ENCODE data around the gene MSRB1. TPM values are rescaled to one million over a fixed set of nuclear protein-coding genes. Genes with fewer than 3 reads are reported as not detected.

Gene MSRB1
- total and polyA plus RNA-seq, 2 of the 13 experiments (the other 11 are each of a cell fraction or from before 2014, with no cell fraction given) = 32.1 to 75.4 TPM

DNA sequence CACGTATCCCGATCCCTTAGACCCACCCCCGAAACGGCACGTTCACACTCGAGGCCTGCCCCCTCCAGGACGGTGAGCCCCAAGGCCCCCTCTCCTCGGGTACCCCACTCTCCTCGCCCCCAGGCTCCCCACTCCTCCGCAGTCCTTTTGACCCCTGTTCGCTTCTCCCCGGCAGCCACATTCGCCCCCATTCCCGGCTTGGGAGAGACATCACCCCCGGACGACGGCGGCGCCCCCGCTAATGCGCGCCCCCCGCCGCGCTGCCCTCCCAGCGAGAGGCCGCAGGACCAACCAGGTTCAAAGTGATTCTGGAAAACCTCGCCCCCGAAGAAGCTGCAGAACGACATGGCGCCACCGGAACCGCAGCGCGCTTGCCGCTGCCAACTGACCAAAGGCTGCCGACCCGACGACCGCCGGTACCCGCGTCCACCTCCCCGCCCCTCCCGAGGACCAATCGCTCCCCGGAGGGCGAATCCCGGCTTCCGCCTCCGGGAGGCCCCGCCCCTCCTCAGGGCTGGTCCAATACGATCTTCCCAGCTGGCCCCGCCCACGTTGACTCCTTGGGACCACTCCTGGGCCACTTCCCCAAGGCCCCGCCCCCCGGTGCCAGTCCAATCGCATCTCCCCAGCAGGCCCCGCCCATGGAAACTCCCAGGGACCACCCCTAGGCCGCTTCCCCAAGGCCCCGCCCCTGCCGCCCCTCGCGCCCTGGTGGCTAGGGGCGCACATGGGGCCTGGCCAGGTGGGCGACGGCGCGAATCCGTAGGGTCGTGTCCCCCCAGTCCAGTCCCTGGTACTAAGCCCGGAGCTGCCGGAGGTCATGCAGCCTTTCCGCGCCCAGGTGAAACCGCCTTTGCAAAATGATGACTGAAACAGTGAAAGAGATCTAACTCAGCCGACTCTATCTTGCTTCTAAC, at the start of gene MSRB1 (continued):
- TF ChIP-seq TSC22D2 (CRISPR knock-in tag; IDR thresholded peaks at IDR 0.05; ENCODE audit: borderline replicate concordance) (0 out of 2 replicates have a peak, but pooled peaks have one; percentile 22), ZNF7 (CRISPR knock-in tag; IDR thresholded peaks at IDR 0.05) (no peak), SPEN (CRISPR knock-in tag; IDR thresholded peaks at IDR 0.05; ENCODE audit: low read depth) (peak; percentile 48; the same call in 1 of the 2 replicates), RFX1 (IDR thresholded peaks at IDR 0.05) (no peak), ZNF317 (CRISPR knock-in tag; IDR thresholded peaks at IDR 0.05) (peak; percentile 52; the same call in 1 of the 2 replicates), ZBTB33 (CRISPR knock-in tag; IDR thresholded peaks at IDR 0.05) (peak; percentile 40; the same call in 1 of the 2 replicates), FOSL1 (CRISPR knock-in tag; IDR thresholded peaks at IDR 0.05; ENCODE audit: borderline replicate concordance) (no peak), U2AF1 (optimal IDR thresholded peaks at IDR 0.05; ENCODE audit: low read depth, low read length) (no peak), ZNF619 (CRISPR knock-in tag; IDR thresholded peaks at IDR 0.05) (no peak), SAFB2 (CRISPR knock-in tag; IDR thresholded peaks at IDR 0.05; ENCODE audit: borderline replicate concordance, low read depth) (peak; percentile 77; the same call in 1 of the 2 replicates), HDAC6 (IDR thresholded peaks at IDR 0.05; ENCODE audit: low read depth, low read length) (no peak), PAF1 (CRISPR knock-in tag; IDR thresholded peaks at IDR 0.05) (no peak), AHR (CRISPR knock-in tag; IDR thresholded peaks at IDR 0.05) (peak; percentile 55; the same call in 1 of the 2 replicates), MXD1 (CRISPR knock-in tag; IDR thresholded peaks at IDR 0.05) (peak; percentile 92), ZNF503 (CRISPR knock-in tag; IDR thresholded peaks at IDR 0.05) (no peak), ZNF44 (CRISPR knock-in tag; IDR thresholded peaks at IDR 0.05) (no peak), FLYWCH1 (CRISPR knock-in tag; IDR thresholded peaks at IDR 0.05) (peak; percentile 26; the same call in 1 of the 2 replicates), ZNF383 (CRISPR knock-in tag; IDR thresholded peaks at IDR 0.05; ENCODE audit: borderline replicate concordance) (no peak), SIX1 (CRISPR knock-in tag; IDR thresholded peaks at IDR 0.05; ENCODE audit: borderline replicate concordance) (no peak), JUND (CRISPR knock-in tag; IDR thresholded peaks at IDR 0.05) (no peak), PHF20 (CRISPR knock-in tag; IDR thresholded peaks at IDR 0.05) (peak; percentile 20; the same call in 1 of the 2 replicates), GFI1 (CRISPR knock-in tag; IDR thresholded peaks at IDR 0.05; ENCODE audit: borderline replicate concordance) (no peak)
- TF ChIP-seq, protein P1, sequence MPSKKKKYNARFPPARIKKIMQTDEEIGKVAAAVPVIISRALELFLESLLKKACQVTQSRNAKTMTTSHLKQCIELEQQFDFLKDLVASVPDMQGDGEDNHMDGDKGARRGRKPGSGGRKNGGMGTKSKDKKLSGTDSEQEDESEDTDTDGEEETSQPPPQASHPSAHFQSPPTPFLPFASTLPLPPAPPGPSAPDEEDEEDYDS (CRISPR knock-in tag; IDR thresholded peaks at IDR 0.05) = peak; percentile 86
- TF ChIP-seq, protein P2, sequence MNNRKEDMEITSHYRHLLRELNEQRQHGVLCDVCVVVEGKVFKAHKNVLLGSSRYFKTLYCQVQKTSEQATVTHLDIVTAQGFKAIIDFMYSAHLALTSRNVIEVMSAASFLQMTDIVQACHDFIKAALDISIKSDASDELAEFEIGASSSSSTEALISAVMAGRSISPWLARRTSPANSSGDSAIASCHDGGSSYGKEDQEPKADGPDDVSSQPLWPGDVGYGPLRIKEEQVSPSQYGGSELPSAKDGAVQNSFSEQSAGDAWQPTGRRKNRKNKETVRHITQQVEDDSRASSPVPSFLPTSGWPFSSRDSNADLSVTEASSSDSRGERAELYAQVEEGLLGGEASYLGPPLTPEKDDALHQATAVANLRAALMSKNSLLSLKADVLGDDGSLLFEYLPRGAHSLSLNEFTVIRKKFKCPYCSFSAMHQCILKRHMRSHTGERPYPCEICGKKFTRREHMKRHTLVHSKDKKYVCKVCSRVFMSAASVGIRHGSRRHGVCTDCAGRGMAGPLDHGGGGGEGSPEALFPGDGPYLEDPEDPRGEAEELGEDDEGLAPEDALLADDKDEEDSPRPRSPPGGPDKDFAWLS (CRISPR knock-in tag; IDR thresholded peaks at IDR 0.05; ENCODE audit: borderline replicate concordance) = no peak

All from HepG2 (cell line).